IMR-90 (cell line): ENCODE data around the gene RSF1. TPM values are rescaled to one million over a fixed set of nuclear protein-coding genes. Genes with fewer than 3 reads are reported as not detected.

Source experiments
- ATAC-seq: fragments of 200-7000 bp; cut with Tn5 transposase; 2 replicates; pipeline ENCODE4 v1.9.1; 2020; ENCODE audit warnings: low read depth, mild to moderate bottlenecking, moderate library complexity
- BruUV-seq: library from RNA; stranded (reverse); fragments of 400-500 nt; replicated peaks from 2 replicates; lab custom pipeline; 2021; lab: Mats Ljungman, UMichigan
- CTCF ChIA-PET: fragments of 300-600 bp; formaldehyde crosslinking; extraction: SDS; loops from one replicate; lab custom pipeline; 2021; ENCODE audit warnings: antibody characterized with exemption; lab: Yijun Ruan, JAX
- POLR2A ChIA-PET: fragments of 300-600 bp; sonication (Branson Sonifier 250); formaldehyde crosslinking; loops from one replicate; lab custom pipeline; 2022; ENCODE audit warnings: antibody characterized with exemption; ENCODE audit not compliant: unreplicated experiment; lab: Charles Lee
- DNase-seq: peaks from one replicate; pipeline ENCODE4 v3.0.0; 2013
- H2AFZ ChIP-seq: replicated peaks from 2 replicates; pipeline ENCODE3; 2013; ENCODE audit warnings: low read length, mild to moderate bottlenecking; ENCODE audit not compliant: poor library complexity
- H2AK5ac ChIP-seq: 2 replicates; pipeline ENCODE4 v1.6.1; 2013; ENCODE audit warnings: low read depth, low read length, inconsistent platforms
- H2AK9ac ChIP-seq: replicated peaks from 2 replicates; pipeline ENCODE3; 2013; ENCODE audit warnings: mild to moderate bottlenecking, low read depth, low read length, moderate library complexity; ENCODE audit not compliant: poor library complexity
- H2BK120ac ChIP-seq: 2 replicates; pipeline ENCODE4 v1.6.1; 2013; ENCODE audit warnings: low read depth, low read length, inconsistent platforms
- H2BK15ac ChIP-seq: 3 replicates; pipeline ENCODE4 v1.6.1; 2013; ENCODE audit warnings: low read depth, low read length, inconsistent platforms
- H2BK20ac ChIP-seq: 2 replicates; pipeline ENCODE4 v1.6.1; 2013; ENCODE audit warnings: low read depth, mild to moderate bottlenecking, inconsistent platforms, low read length, moderate library complexity
- H2BK5ac ChIP-seq: 2 replicates; pipeline ENCODE4 v1.6.1; 2013; ENCODE audit warnings: mild to moderate bottlenecking, low read depth, low read length, inconsistent platforms; ENCODE audit not compliant: poor library complexity, severe bottlenecking
- H3K14ac ChIP-seq: replicated peaks from 2 replicates; pipeline ENCODE4 v1.6.1; 2013; ENCODE audit warnings: low read depth, low read length, inconsistent platforms
- H3K18ac ChIP-seq: 2 replicates; pipeline ENCODE4 v1.6.1; 2013; ENCODE audit warnings: low read depth, low read length, control low read depth
- H3K23ac ChIP-seq: 2 replicates; pipeline ENCODE4 v1.6.1; 2013; ENCODE audit warnings: low read depth, low read length, inconsistent platforms
- H3K27ac ChIP-seq: 2 replicates; pipeline ENCODE4 v1.5.1; 2013; ENCODE audit warnings: mild to moderate bottlenecking, control low read depth, low read length; ENCODE audit not compliant: insufficient read depth
- H3K27me3 ChIP-seq: 2 replicates; pipeline ENCODE4 v1.6.1; 2013; ENCODE audit warnings: low read length; ENCODE audit not compliant: control insufficient read depth, insufficient read depth
- H3K36me3 ChIP-seq: 2 replicates; pipeline ENCODE4 v1.6.1; 2013; ENCODE audit warnings: low read length, mixed read lengths; ENCODE audit not compliant: control insufficient read depth, insufficient read depth
- H3K4ac ChIP-seq: 2 replicates; pipeline ENCODE4 v1.6.1; 2013; ENCODE audit warnings: low read depth, low read length, inconsistent platforms
- H3K4me1 ChIP-seq: 2 replicates; pipeline ENCODE4 v1.6.1; 2013; ENCODE audit warnings: low read length, mixed read lengths; ENCODE audit not compliant: control insufficient read depth, insufficient read depth
- H3K4me2 ChIP-seq: 2 replicates; pipeline ENCODE4 v1.6.1; 2013; ENCODE audit warnings: low read depth, mild to moderate bottlenecking, control low read depth, low read length, moderate library complexity
- H3K4me3 ChIP-seq: 2 replicates; pipeline ENCODE4 v1.5.1; 2013; ENCODE audit warnings: low read depth, mild to moderate bottlenecking, control low read depth, low read length, moderate library complexity; ENCODE audit not compliant: insufficient read depth
- H3K56ac ChIP-seq: 2 replicates; pipeline ENCODE4 v1.6.1; 2013; ENCODE audit warnings: low read length, inconsistent platforms; ENCODE audit not compliant: insufficient read depth; ENCODE audit errors: extremely low read depth
- H3K79me1 ChIP-seq, 2 experiments: 2 replicates each; pipeline ENCODE4 v1.6.1; 2013; ENCODE audit warnings: low read length in 2 of 2, inconsistent platforms in 1 of 2, low read depth in 1 of 2
- H3K9ac ChIP-seq: 2 replicates; pipeline ENCODE4 v1.6.1; 2013; ENCODE audit warnings: low read depth, low read length, control low read depth
- H3K9me1 ChIP-seq: 2 replicates; pipeline ENCODE4 v1.6.1; 2013; ENCODE audit warnings: low read length, inconsistent platforms; ENCODE audit not compliant: insufficient read depth
- H3K9me3 ChIP-seq: 2 replicates; pipeline ENCODE4 v1.6.1; 2013; ENCODE audit warnings: low read length; ENCODE audit not compliant: control insufficient read depth, insufficient read depth
- H4K20me1 ChIP-seq: 2 replicates; pipeline ENCODE4 v1.6.1; 2013; ENCODE audit warnings: low read length, inconsistent platforms; ENCODE audit not compliant: insufficient read depth
- H4K5ac ChIP-seq: 2 replicates; pipeline ENCODE4 v1.6.1; 2013; ENCODE audit warnings: mild to moderate bottlenecking, low read depth, low read length, control low read depth
- H4K8ac ChIP-seq, 2 experiments: 2 replicates each; pipeline ENCODE4 v1.6.1; 2013; ENCODE audit warnings: low read depth in 2 of 2, low read length in 2 of 2, control low read depth in 1 of 2, inconsistent platforms in 1 of 2
- H4K91ac ChIP-seq: 2 replicates; pipeline ENCODE4 v1.6.1; 2013; ENCODE audit warnings: low read depth, low read length, inconsistent platforms; ENCODE audit not compliant: insufficient read depth
- MAFK ChIP-seq: IDR thresholded peaks from 2 replicates; pipeline ENCODE4 v1.6.1; 2012; ENCODE audit warnings: low read depth, low read length, improper control_type of control experiment
- dilution Hi-C: fragments of 300-500 bp; cut with HindIII; formaldehyde crosslinking; loops from one replicate; pipeline ENCODE4 v1.14.3; 2018; ENCODE audit warnings: low sequenced_read_pairs; ENCODE audit not compliant: unreplicated experiment
- in situ Hi-C: fragments of 300-500 bp; cut with MboI; formaldehyde crosslinking; loops from 3 replicates; pipeline ENCODE4 v1.14.3; 2019; ENCODE audit warnings: low sequenced_read_pairs, inconsistent platforms, mixed read lengths
- intact Hi-C: fragments of 100-400 bp; cut with micrococcal nuclease; formaldehyde crosslinking; loops from 2 replicates; pipeline ENCODE4 v1.10.0; 2022
- polyA plus RNA-seq, 3 experiments: library from polyadenylated mRNA; depleted of rRNA; stranded (reverse); fragments of >200 nt; gene quantifications; 2 replicates each; pipeline ENCODE4 v1.2.3, GENCODE V29; 2012; ENCODE audit warnings: low replicate concordance in 1 of 3
- total RNA-seq: library from RNA; depleted of rRNA; stranded (reverse); fragments of >200 nt; gene quantifications from 2 replicates; pipeline ENCODE4 v1.2.3, GENCODE V29; 2012

The RSF1 gene
- total and polyA plus RNA-seq, 2 of the 4 experiments (the other 2 are of a cell fraction): 13.9 to 18.5 TPM

GRCh38 chr11:77806415-77806814, 14.1 kb downstream of the RSF1 start:
- Histone ChIP-seq H3K9ac (no peak overlapping the region), H2AK5ac (no peak overlapping the region), H3K18ac (no peak overlapping the region), H3K23ac (no peak overlapping the region), H3K4ac (no peak overlapping the region), H4K20me1 (peaks cover 77% of the 10 kb centered on the region), H2BK120ac (no peak overlapping the region), H3K36me3 (peaks cover 3% of the 10 kb centered on the region; the same call in 1 of the 2 replicates), H3K9me1 (peaks cover 16% of the 10 kb centered on the region), H3K4me1 (no peaks in the 10 kb centered on the region; the same call in 1 of the 2 replicates), H3K27me3 (no peaks in the 10 kb centered on the region), H2BK20ac (no peak overlapping the region), H3K14ac (no peak overlapping the region), H3K56ac (no peak overlapping the region), H3K9me3 (no peaks in the 10 kb centered on the region), H3K4me2 (no peak overlapping the region), H3K27ac (no peak overlapping the region), H3K79me1 (peaks cover 32 to 79% of the 10 kb centered on the region in 2 experiments), H4K91ac (no peak overlapping the region), H2BK15ac (no peak overlapping the region), H3K4me3 (no peak overlapping the region), H4K8ac (no peak overlapping the region), H2BK5ac (no peak overlapping the region), H2AFZ (no peak overlapping the region), H2AK9ac (no peak overlapping the region), H4K5ac (no peak overlapping the region)
- intact Hi-C loops: no loop called here
- dilution Hi-C loops: no loop called here
- TF ChIP-seq MAFK: no peak
- ATAC-seq: no peak
- ChIA-PET POLR2A (no interaction called here), CTCF (interaction anchor here (0.6 to 0.8 kb wide), 2 partner anchors 24 to 1124 kb away, joined by 4 to 5 read pairs; no protein-coding TSS in a partner anchor)
- no TSS peak for BruUV-seq
- in situ Hi-C loops: no loop called here
- DNase-seq: no peak
